OCI-M2 (cell line): ENCODE data around the gene THRB.

ENCODE experiments used
- DNase-seq: peaks from one replicate; lab custom pipeline; 2025; ENCODE audit not compliant: unreplicated experiment; lab: John Stamatoyannopoulos, UW

The THRB gene

DNA sequence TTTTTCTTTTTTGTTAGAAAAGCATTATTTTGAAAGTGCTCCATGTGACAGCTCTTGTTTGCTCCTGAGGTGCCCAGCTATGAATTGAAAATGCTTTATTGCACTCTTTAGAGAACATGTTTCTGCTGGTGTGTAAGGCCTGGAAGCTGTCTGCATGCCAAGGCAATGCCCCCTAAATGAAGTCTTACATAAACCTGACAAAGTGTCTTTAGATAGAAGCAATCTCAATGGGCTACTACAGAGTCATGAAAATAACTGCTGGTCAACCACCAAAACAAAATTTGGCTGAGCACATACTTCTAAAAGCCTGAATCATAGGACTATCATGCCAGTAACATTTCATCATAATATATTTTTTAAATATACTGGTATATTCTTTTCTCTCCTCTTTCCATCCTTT lies 178.7 kb downstream of the THRB start:
- DNase-seq: no peak

DNA sequence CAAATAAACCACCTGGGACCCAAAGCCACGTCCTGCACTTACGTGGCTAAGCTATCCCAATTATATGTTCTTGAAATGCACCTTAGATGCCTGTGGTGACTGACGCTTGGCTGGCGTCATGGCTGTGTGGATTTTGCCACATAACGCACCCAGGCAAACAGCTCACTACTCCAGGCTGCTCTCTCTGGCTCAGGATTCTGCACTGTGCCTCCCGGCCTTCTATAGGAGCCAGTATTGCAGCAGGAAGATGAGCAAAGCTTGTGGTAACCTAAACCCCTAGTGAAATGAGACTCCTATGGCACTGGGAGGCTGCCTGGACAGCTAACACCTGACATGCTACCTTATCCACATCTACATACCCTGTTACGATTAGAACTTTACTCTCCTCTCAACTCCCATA lies 179.3 kb downstream of the THRB start:
- DNase-seq: no peak

DNA sequence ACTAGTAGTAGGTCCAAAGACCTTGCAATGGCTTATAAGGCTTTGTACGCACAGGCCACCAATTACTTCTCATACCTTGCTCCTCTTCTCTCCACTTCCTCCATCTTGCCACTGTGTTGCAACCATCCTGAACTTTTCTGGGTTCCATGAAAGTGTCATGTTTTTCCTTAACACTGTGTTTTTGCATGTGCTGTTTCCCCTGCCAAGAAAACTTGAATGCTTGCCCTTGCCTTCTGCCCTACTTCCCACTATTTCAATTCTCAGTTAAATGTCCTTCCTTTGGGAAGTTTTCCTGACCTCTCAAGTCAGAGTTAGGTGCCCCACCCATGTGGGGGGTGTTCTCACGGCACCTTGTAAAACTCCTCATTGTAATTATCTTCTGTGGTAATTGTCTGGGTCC lies 182.8 kb downstream of the THRB start:
- DNase-seq: no peak

DNA sequence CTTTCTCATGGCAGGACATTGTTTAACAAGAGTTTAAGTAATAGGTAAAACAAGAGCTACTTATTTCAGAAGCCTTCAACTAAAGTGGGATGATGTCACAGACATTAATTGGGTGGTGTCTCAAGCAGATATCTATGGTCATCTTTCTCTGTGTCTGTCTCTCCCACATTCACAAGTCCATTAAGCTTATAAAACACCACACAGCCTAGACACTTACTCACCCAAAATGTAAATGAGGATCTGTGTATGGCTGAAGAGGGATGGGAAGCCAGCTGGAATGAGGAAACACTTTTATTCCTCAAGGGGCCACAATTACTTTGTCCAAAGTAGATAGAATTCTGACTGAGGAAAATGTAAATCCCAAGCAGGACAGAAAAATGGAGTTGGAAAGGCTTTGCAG lies 183.8 kb downstream of the THRB start:
- no peak for DNase-seq

DNA sequence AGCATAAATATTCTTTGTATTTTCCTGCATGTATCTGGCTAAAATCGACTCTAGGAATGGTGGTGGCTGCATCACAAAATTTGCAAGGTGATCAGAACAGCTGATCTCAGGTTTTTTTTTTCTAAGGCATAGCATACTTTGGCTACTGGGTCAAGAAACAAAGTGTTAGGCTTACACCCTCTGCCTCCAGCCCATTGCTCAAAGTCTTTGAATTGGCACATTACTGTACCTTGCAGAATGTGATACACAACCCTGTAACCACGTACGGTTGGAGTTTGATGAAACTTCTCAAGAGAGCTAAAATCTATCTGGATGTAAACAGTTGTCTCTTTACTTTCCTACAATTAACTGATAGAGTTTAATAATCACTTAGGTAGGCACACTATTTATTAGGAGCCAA lies 188.1 kb downstream of the THRB start:
- DNase-seq: no peak

DNA sequence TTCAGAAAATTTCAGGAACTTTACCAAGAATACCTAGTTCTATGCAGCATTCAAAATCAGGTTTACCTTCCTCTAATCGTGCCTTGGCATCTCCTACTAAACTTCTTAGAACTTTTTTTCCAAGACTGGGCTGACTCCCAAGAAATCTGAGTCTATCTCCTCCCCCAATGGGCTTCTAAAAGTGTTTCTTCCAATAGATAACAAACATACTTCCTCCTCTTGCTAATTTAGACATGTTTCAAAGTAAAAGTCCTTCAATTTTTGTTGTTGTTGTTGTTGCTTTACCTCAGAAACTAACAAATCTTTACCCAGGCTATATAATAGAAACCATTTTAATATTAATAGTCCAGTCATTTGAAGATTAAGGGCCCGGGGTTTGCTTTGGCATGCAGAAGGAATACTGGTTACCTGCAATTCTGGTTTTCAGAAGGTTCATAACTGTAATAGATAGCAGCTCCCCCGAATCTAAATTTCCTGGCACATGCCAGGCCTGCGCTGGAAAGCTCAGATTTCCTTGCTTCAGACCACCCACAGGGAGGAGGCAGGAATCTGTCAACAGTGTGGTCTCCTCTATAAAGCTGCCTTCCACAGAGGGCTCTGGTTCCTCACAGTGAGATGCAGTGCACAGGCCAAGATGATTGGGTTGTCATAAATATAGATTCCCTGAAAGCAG lies 188.7 kb downstream of the THRB start:
- no peak for DNase-seq

DNA sequence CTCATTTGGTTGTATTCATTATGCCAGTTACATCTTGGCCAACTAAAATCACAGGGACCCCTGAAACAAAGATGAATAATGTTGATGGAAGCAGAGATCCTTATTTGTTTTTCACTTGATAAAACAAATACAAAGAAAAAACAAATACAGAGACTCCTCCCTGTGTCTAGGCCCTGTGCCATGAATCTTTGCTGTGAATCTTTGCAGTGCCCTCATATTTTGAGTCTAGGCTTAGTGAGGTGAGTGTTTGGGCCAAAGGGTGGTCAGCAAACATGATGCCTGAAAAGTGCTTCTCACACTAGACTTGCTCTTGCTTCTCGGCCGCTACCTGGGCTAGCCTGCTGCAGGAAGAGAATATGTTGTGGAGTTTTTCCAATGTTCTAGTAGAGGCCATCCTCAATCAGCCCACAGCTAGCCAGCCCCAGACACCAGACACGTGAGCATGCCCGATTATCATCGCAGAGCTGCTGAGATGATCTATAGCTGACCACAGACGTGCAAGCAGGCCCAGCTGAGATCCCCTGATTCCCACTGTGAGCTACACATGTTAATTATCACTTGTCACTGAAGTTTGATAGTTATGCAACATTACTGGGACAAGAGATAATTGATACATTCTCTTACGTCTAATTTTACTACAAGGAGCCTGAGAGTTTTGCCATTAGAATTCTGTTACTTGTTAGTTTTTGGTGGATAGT lies 191.4 kb downstream of the THRB start:
- DNase-seq: no peak

DNA sequence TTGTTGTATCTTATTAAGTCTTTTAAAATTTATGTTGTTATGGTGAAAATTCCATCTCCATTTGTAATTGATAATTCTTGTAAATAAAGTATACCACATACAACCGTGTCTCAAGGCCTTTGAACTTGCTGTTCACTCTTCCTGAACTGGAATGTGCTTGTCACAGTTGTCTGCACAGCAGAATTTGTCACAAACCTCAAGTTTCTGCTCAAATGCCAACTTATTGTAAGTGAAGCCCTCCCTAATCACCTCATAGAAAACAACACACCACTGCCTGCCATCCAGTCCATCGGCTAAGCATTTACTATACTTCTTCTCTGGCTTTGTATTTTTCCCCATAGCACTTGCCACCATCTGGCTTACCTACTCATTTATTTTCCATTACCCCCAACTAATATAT lies 192.3 kb downstream of the THRB start:
- DNase-seq: no peak

DNA sequence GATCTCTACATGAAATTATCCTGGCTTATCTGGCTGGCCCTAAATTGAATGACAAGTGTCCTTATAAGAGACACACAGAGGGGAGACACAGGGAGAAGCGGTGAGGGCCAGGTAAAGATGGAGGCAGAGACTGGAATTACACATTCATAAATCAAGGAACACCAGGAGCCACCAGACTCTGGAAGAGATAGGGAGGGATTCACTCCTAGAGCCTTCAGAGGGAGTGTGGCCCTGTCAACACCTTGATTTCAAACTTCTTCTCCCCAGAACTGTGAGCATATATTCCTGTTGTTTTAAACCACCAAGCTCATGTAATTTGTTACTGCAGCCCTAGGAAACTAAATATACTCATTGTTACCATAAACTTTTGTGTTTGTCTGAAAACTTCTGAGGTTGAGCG lies 193.7 kb downstream of the THRB start:
- no peak for DNase-seq

DNA sequence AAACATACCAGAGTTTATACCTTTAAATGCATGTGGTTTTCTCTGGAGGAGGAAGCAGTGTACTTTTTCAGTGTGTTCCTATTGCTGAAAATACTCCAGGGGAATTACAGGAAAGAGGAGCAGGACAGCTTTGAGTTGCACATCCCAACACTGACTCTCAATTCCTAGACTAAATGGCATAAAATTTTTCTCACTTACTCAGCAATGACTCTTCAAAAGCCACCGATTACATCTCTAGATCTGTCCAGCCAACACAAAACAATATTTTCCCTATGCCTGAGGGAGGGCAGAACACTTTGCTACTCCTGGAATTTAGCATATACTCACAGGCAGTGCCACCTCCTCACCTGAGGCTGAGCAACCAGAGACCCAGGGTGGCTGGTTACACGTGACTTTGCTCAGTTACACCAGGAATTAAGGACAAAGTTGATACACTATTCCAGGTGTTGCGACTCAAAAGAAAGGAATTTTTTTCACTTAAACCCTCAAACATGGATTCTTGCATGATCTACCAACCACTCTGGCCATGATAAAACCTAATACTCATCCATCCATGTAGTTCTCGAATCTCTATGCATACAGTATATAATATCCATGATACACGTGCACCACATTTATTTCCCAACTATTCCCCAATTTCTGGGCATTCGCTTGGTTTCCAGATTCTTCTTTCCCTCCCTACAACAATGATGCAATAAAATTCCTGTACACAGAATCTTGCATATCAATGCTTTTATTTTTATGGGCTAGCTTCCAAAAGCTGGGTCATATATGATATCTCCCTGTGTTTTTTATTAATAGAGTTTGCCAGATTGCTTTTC lies 194.6 kb downstream of the THRB start:
- no peak for DNase-seq

DNA sequence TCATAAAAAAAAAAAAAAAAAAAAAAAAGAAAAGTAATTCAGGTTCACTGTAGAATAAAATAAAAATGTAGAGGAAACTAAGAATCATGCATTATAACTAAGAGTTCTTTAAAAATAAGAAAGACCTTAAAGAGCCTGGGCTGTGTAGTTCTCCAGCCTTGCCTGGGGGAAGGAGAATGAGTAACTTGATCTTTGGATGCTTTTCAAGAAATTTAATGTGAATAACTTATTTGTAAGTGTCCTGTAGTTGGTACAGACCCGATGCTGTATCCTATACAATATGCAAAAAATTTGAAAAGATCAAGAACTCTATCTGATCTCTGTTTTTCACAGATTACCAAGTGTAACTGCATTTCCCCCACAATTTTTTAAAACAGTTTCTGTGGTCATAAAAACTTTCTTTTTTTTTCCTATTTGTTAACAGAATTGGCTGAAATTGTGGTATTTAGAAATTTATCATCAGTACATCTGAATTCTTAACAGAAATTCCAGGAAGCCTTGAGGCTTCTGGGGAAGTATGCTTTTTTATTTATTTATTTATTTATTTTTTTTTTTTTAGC lies 195.3 kb downstream of the THRB start:
- DNase-seq: no peak

DNA sequence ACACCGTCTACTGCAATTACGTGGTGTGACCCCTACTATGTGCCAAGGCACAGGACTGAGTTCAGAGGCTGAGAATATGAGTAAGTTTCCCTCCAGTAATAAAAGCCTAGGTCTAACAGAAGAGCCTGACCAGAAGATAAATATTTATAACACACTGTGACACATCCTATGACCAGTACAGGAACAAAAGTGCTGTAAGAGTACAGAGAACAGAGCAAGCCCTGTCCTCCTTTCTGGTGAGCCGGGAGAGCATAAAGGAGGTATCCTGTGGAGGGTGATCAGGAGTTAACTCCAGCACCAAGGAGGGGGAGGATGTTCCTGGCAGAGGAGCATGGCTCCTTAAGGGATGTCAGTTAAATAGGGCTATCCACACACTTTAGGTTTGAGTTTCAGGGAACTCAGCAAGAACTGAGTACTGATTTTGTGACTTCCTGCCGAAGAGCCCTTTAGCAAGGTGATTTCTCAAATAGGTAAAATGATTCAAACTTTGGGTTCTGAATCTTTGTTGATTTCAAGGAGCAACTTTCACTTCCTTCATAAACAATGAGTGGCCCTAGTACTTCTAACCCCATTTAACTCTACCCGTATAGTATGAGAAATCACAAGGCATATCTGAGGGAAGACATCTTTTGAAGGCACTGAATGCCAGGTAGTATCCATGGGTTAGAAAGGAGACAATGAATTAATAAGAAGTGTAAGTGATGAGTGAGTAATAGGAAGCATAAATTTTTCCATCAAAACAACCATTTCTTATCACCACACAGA lies 198.0 kb downstream of the THRB start:
- no peak for DNase-seq

DNA sequence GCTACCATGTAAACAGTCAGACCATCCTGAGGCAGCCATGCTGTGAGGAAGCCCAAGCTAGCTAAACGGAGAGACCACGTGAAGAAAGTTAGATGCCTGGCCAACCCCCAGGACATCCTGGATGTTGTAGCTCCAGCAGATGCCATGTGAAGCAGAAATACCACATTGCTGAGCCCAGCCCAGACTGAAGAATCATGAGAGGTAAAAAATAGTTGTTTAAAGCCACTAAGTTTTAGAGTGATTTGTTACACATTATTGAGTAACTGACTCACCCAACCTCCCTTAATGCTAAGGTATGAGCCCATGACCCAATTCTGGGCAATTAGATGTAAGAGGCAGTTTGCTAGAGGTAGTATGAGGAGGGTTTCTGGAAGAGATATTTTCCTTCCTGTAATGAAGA lies 200.5 kb downstream of the THRB start:
- DNase-seq: no peak

DNA sequence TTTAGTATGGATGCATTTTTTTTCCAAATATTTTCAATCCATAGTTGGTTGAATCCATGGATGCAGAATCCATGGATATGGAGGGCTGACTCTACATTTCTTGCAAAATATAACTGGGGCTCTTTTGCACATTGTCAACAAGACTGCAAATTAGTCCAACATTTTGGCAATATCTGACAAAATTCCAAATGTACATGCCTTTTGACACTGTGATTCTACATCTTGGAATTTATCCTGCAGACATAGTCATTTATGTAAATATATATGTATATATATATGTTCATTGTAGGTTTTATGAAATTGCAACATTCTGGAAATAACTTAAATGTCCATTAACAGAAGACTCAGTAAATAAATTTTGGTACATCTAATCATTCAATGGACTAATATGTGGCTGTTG lies 203.0 kb downstream of the THRB start:
- DNase-seq: no peak

DNA sequence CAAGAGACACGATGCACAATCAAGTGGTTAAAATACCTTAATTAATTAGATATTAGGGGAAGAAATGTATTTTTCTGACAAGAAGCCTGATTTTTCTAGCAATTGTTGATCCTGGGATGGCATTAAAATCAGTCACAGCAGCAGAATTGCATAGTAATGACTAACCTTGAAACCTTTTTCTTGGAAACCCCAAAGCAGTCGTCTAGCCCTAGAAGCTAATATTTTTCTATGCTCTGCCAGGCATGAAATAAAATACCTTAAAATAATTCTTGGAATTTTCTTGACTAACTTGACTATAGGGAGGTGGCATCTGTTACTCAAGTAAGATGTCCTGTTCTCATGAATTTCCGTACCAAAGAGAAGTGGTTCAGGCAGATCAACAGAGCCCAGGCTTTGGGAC lies 204.1 kb downstream of the THRB start:
- DNase-seq: no peak

DNA sequence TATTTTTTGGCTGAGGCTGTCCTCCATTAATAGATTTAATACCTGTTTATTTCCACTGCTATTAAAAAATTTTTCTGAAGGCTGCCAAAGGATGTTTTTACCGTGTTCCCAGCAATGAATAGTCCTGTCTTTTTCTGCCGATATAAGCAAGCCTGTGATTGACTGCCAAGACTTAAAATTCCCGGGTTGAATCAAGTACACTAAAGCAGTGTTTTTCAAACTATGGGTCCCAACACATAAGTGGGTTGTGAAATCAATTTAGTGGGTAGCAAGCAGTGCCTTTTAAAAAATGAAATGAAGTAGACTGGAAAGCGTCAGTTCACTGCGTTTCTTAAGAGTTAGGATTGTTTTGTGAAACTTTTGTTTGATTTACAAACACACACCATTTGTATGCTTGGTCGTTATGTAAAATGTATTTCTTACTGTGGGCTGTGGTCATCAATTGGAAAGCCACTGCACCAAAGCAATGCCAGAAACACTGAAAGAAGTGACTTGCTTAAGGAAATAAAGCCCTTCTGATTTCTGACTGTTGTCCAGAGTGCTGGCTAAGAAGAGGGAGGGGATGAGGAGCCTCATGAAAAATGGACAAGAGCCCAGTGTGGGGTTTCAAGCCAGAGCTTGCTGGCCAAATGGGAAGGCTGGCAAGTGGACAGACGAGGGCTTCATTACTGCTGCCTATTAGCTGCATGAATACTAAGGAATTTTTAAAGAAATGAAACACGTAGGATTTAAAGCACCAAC lies 206.0 kb downstream of the THRB start:
- no peak for DNase-seq

DNA sequence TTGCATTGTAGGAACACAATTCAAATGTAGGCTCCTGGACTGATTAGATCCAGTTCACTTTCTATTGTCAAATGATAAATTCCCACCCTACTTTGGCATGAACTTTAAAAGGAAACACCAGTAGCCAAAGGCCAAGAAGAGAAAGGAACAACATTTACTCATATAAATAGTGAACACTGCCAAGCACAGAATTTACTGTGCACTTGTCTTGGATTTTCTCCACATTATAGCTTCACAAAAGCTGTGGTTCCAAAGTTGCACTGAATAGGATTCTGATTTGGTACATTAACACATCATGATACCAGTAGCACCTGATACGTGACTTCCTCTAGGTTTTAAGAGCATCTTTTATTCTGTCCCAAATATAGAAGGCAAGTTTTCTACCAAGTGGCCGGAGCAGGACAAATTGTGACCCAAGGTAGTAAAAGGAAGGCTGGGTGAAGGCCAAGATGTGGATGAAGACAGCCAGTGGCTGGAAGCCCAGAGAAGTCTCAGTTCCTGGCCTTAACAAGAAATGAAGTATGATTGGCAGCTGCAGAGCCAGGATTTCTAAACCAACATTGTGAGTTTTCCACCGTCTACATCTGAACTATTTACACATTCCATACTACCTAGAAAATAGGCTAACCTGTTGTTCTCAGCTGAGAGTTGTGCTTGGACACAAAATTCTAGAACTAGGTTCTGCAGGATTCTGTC lies 206.7 kb downstream of the THRB start:
- no peak for DNase-seq

DNA sequence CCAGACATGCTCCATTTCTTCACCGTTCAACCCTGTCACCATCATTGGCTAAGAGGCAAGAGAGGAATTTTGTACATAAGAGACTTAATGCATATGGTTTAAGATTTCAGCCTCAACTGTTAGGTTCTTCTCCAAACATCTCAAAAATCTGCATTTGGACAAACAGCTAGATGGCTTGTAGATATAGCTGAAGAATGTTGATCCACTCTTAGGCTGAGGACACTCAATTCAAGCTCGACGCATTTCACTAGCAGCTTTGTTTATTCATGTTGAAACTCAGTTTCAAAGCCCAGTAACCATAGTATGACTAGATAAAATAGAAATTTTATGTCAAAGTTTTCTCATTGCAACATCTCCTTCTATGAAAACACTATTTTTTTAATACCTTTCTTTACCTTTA lies 208.2 kb downstream of the THRB start:
- DNase-seq: no peak

DNA sequence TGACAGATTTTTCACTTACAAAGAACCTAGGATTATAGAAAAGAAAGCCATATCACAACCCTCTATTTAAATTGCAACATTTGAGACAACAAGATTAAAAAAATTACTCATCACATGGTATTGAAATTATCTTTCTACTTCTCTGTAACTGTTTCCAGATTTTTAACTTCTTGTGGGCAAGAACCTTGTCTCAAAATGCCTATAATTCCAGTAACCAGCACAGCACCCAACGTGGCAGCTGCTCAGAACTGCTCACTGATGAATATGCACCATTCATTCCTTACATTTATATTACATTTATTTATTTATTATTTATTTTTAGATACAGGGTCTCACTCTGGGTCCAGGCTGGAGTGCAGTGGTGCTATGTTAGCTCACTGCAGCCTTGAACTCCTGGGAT lies 216.1 kb downstream of the THRB start:
- no peak for DNase-seq

DNA sequence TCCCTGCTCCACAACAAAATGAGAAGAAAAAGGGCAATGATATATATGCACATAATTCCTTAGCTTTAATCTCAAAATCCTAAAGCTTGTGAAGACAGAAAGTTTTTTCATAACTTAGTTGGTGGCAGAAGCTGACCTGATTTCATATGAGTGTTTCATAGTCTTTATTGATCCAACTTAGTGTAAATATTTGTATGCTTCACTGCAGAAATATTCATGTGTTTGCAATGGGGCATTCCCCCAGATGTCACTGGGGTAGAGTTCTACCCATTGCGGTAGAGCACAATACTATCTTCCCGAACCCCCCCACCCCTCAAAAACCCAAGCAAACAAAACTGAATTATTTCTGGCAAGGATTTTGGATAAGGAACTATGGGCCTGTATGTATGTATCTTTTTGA lies 221.2 kb downstream of the THRB start:
- no peak for DNase-seq
